Activated CD4-positive, alpha-beta memory T cell treated with anti-CD3 and anti-CD28 coated beads for 36 hours (primary cell): ENCODE measurements around the gene UBAC2. TPM values are rescaled to one million over a fixed set of nuclear protein-coding genes. Genes with fewer than 3 reads are reported as not detected.
A peak's percentile ranks its signal among the peaks of the same experiment; 100 is the strongest.

Experiments
- CTCF ChIA-PET: fragments of 350-600 bp; sonication (Branson Sonifier 250); formaldehyde crosslinking; loops from one replicate; lab custom pipeline; 2021; ENCODE audit warnings: antibody characterized with exemption, inconsistent platforms; lab: Charles Lee
- POLR2A ChIA-PET: fragments of 350-600 bp; sonication (Branson Sonifier 250); formaldehyde crosslinking; loops from one replicate; lab custom pipeline; 2021; ENCODE audit warnings: antibody characterized with exemption; lab: Charles Lee
- DNase-seq: peaks from one replicate; pipeline ENCODE4 v3.0.0-alpha.2; 2020
- H3K27ac Mint-ChIP-seq: one replicate; pipeline ENCODE4 v1.8.0; 2021; ENCODE audit warnings: mixed read lengths
- H3K27me3 Mint-ChIP-seq: one replicate; pipeline ENCODE4 v1.8.0; 2021; ENCODE audit warnings: mixed read lengths
- H3K36me3 Mint-ChIP-seq: one replicate; pipeline ENCODE4 v1.8.0; 2021; ENCODE audit warnings: mixed read lengths
- H3K4me1 Mint-ChIP-seq: one replicate; pipeline ENCODE4 v1.8.0; 2021; ENCODE audit warnings: low read depth, mixed read lengths
- H3K4me3 Mint-ChIP-seq: one replicate; pipeline ENCODE4 v1.8.0; 2021; ENCODE audit warnings: mild to moderate bottlenecking, mixed read lengths
- H3K9me3 Mint-ChIP-seq: one replicate; pipeline ENCODE4 v1.8.0; 2021; ENCODE audit warnings: mixed read lengths
- intact Hi-C: fragments of 100-400 bp; cut with micrococcal nuclease; formaldehyde crosslinking; loops from one replicate; pipeline ENCODE4 v1.15.1; 2023
- total RNA-seq, 2 experiments: library from RNA; stranded (reverse); gene quantifications; one replicate each; pipeline ENCODE4 v1.2.3, GENCODE V29; 2021

The UBAC2 gene
- total RNA-seq, 2 experiments from 2014 or later = 51.8 to 54.5 TPM

GRCh38 chr13:99270518-99270917 lies 69.9 kb downstream of the UBAC2 start:
- Mint-ChIP-seq H3K27me3 (no peaks in the 10 kb centered on the region), H3K27ac (peak overlapping the region; percentile 62), H3K9me3 (peaks cover 9% of the 10 kb centered on the region), H3K4me1 (peaks cover 62% of the 10 kb centered on the region), H3K36me3 (peaks cover 28% of the 10 kb centered on the region), H3K4me3 (no peak overlapping the region)
- ChIA-PET POLR2A (interaction anchor here (0.6 to 3.2 kb wide), 10 partner anchors 11 to 165 kb away, joined by 3 to 26 read pairs (median 6); partner anchors contain the start of gene UBAC2), CTCF (interaction anchor here (0.6 to 11.2 kb wide), 42 partner anchors 10 to 401 kb away, joined by 3 to 271 read pairs (median 10); partner anchors contain the start of genes GPR18, GPR183 and UBAC2)
- intact Hi-C loops = loop anchor here (1.0 to 5.0 kb wide), 3 partner anchors 37 to 387 kb away; partner anchors contain the start of gene GPR183
- no peak for DNase-seq

GRCh38 chr13:99271249-99271648 lies 70.6 kb downstream of the UBAC2 start:
- intact Hi-C loops = loop anchor here (5.0 kb wide), 1 partner anchor 386 kb away; no protein-coding TSS in a partner anchor
- H3K9me3 Mint-ChIP-seq = peaks cover 9% of the 10 kb centered on the region
- H3K4me3 Mint-ChIP-seq = no peak overlapping the region
- H3K27ac Mint-ChIP-seq = no peak overlapping the region
- H3K27me3 Mint-ChIP-seq = no peaks in the 10 kb centered on the region
- POLR2A ChIA-PET = interaction anchor here (1.0 to 3.2 kb wide), 5 partner anchors 10 to 165 kb away, joined by 3 to 26 read pairs (median 4); partner anchors contain the start of genes GPR183 and UBAC2
- H3K4me1 Mint-ChIP-seq = peaks cover 66% of the 10 kb centered on the region
- CTCF ChIA-PET = interaction anchor here (0.8 to 11.2 kb wide), 17 partner anchors 9 to 172 kb away, joined by 3 to 271 read pairs (median 13); partner anchors contain the start of genes GPR18 and GPR183
- no peak for DNase-seq
- H3K36me3 Mint-ChIP-seq = peaks cover 26% of the 10 kb centered on the region

- peaks cover 9% of the 10 kb centered on the region for H3K9me3 Mint-ChIP-seq
- H3K4me3 Mint-ChIP-seq = no peak overlapping the region
- ChIA-PET CTCF (interaction anchor here (4.0 to 11.2 kb wide), 4 partner anchors 11 to 162 kb away, joined by 37 to 271 read pairs (median 82); no protein-coding TSS in a partner anchor), POLR2A (interaction anchor here (1.0 to 1.3 kb wide), 2 partner anchors 34 to 163 kb away, joined by 4 read pairs; partner anchors contain the start of gene GPR183)
- H3K27me3 Mint-ChIP-seq = no peaks in the 10 kb centered on the region
- H3K4me1 Mint-ChIP-seq = peaks cover 76% of the 10 kb centered on the region
- intact Hi-C loops = loop anchor here (5.0 kb wide), 1 partner anchor 385 kb away; no protein-coding TSS in a partner anchor
- peaks cover 24% of the 10 kb centered on the region for H3K36me3 Mint-ChIP-seq
- H3K27ac Mint-ChIP-seq = no peak overlapping the region
- DNase-seq = no peak
These were observed 71.8 kb downstream of the UBAC2 start for GRCh38 chr13:99272481-99272880.

- Mint-ChIP-seq H3K36me3 (peaks cover 23% of the 10 kb centered on the region), H3K27ac (peak overlapping the region; percentile 55), H3K4me3 (no peak overlapping the region), H3K27me3 (no peaks in the 10 kb centered on the region), H3K4me1 (peaks cover 81% of the 10 kb centered on the region), H3K9me3 (peaks cover 9% of the 10 kb centered on the region)
- no peak for DNase-seq
- ChIA-PET POLR2A (no interaction called here), CTCF (interaction anchor here (1.1 to 11.2 kb wide), 2 partner anchors 94 to 162 kb away, joined by 3 to 271 read pairs; no protein-coding TSS in a partner anchor)
- intact Hi-C loops = loop anchor here (5.0 kb wide), 1 partner anchor 384 kb away; no protein-coding TSS in a partner anchor
These were observed 72.5 kb downstream of the UBAC2 start for GRCh38 chr13:99273128-99273527.

- Mint-ChIP-seq H3K9me3 (peaks cover 9% of the 10 kb centered on the region), H3K4me1 (peaks cover 93% of the 10 kb centered on the region), H3K27ac (peak overlapping the region; percentile 44), H3K27me3 (no peaks in the 10 kb centered on the region), H3K36me3 (peaks cover 29% of the 10 kb centered on the region), H3K4me3 (no peak overlapping the region)
- DNase-seq = peak; percentile 72
- intact Hi-C loops = loop anchor here (1.0 to 2.0 kb wide), 2 partner anchors 14 to 21 kb away; no protein-coding TSS in a partner anchor
- CTCF ChIA-PET = interaction anchor here (0.7 to 11.2 kb wide), 13 partner anchors 9 to 160 kb away, joined by 3 to 271 read pairs (median 3); no protein-coding TSS in a partner anchor
- POLR2A ChIA-PET = interaction anchor here (0.6 to 1.9 kb wide), 6 partner anchors 13 to 161 kb away, joined by 3 to 6 read pairs (median 4); partner anchors contain the start of gene UBAC2
These were observed 74.4 kb downstream of the UBAC2 start for GRCh38 chr13:99275093-99275469.

- Mint-ChIP-seq H3K36me3 (peaks cover 28% of the 10 kb centered on the region), H3K27ac (no peak overlapping the region), H3K27me3 (no peaks in the 10 kb centered on the region), H3K4me3 (no peak overlapping the region), H3K9me3 (peaks cover 9% of the 10 kb centered on the region), H3K4me1 (peaks cover 92% of the 10 kb centered on the region)
- intact Hi-C loops = no loop called here
- no peak for DNase-seq
- ChIA-PET POLR2A (no interaction called here), CTCF (interaction anchor here (1.4 to 11.2 kb wide), 3 partner anchors 12 to 158 kb away, joined by 5 to 271 read pairs (median 5); no protein-coding TSS in a partner anchor)
These were observed 76.1 kb downstream of the UBAC2 start for GRCh38 chr13:99276706-99277105.

GRCh38 chr13:99277629-99278028 lies 77.0 kb downstream of the UBAC2 start:
- DNase-seq = no peak
- intact Hi-C loops = no loop called here
- Mint-ChIP-seq H3K4me1 (peaks cover 92% of the 10 kb centered on the region), H3K9me3 (peaks cover 2% of the 10 kb centered on the region), H3K27me3 (no peaks in the 10 kb centered on the region), H3K27ac (no peak overlapping the region), H3K4me3 (no peak overlapping the region), H3K36me3 (peaks cover 19% of the 10 kb centered on the region)
- ChIA-PET CTCF (interaction anchor here (0.7 to 2.3 kb wide), 4 partner anchors 11 to 159 kb away, joined by 4 to 9 read pairs (median 5); no protein-coding TSS in a partner anchor), POLR2A (no interaction called here)

GRCh38 chr13:99278200-99278599 lies 77.5 kb downstream of the UBAC2 start:
- DNase-seq = no peak
- CTCF ChIA-PET = interaction anchor here (0.7 to 2.3 kb wide), 2 partner anchors 12 to 158 kb away, joined by 4 to 9 read pairs; no protein-coding TSS in a partner anchor
- POLR2A ChIA-PET = interaction anchor here (1.5 kb wide), 1 partner anchor 26 kb away, joined by 4 read pairs; no protein-coding TSS in a partner anchor
- no peak overlapping the region for H3K4me3 Mint-ChIP-seq
- no peak overlapping the region for H3K27ac Mint-ChIP-seq
- no peaks in the 10 kb centered on the region for H3K27me3 Mint-ChIP-seq
- peaks cover 15% of the 10 kb centered on the region for H3K36me3 Mint-ChIP-seq
- H3K9me3 Mint-ChIP-seq = no peaks in the 10 kb centered on the region
- intact Hi-C loops = no loop called here
- H3K4me1 Mint-ChIP-seq = peaks cover 93% of the 10 kb centered on the region

GRCh38 chr13:99278843-99279242 lies 78.2 kb downstream of the UBAC2 start:
- intact Hi-C loops = loop anchor here (1.0 kb wide), 1 partner anchor 9 kb away; no protein-coding TSS in a partner anchor
- ChIA-PET CTCF (interaction anchor here (1.4 to 2.3 kb wide), 2 partner anchors 13 to 158 kb away, joined by 6 to 9 read pairs; no protein-coding TSS in a partner anchor), POLR2A (interaction anchor here (1.5 kb wide), 1 partner anchor 25 kb away, joined by 4 read pairs; no protein-coding TSS in a partner anchor)
- no peaks in the 10 kb centered on the region for H3K9me3 Mint-ChIP-seq
- DNase-seq = no peak
- H3K36me3 Mint-ChIP-seq = peaks cover 13% of the 10 kb centered on the region
- no peak overlapping the region for H3K27ac Mint-ChIP-seq
- H3K4me1 Mint-ChIP-seq = peaks cover 89% of the 10 kb centered on the region
- H3K4me3 Mint-ChIP-seq = no peak overlapping the region
- no peaks in the 10 kb centered on the region for H3K27me3 Mint-ChIP-seq

- no peak for DNase-seq
- Mint-ChIP-seq H3K4me3 (no peak overlapping the region), H3K36me3 (peaks cover 13% of the 10 kb centered on the region), H3K27me3 (no peaks in the 10 kb centered on the region), H3K27ac (peak overlapping the region; percentile 20), H3K9me3 (no peaks in the 10 kb centered on the region), H3K4me1 (peaks cover 88% of the 10 kb centered on the region)
- intact Hi-C loops = loop anchor here (1.0 kb wide), 1 partner anchor 9 kb away; no protein-coding TSS in a partner anchor
- ChIA-PET CTCF (interaction anchor here (1.0 to 2.3 kb wide), 5 partner anchors 10 to 157 kb away, joined by 5 to 12 read pairs (median 6); no protein-coding TSS in a partner anchor), POLR2A (interaction anchor here (0.8 to 1.5 kb wide), 4 partner anchors 9 to 24 kb away, joined by 3 to 4 read pairs (median 4); no protein-coding TSS in a partner anchor)
These were observed 79.0 kb downstream of the UBAC2 start for GRCh38 chr13:99279637-99280036.

GRCh38 chr13:99280166-99280565 lies 79.5 kb downstream of the UBAC2 start:
- H3K36me3 Mint-ChIP-seq = peaks cover 8% of the 10 kb centered on the region
- no peak overlapping the region for H3K4me3 Mint-ChIP-seq
- intact Hi-C loops = no loop called here
- CTCF ChIA-PET = interaction anchor here (0.8 to 1.8 kb wide), 7 partner anchors 10 to 156 kb away, joined by 3 to 12 read pairs (median 5); no protein-coding TSS in a partner anchor
- DNase-seq = no peak
- H3K9me3 Mint-ChIP-seq = no peaks in the 10 kb centered on the region
- peak overlapping the region; percentile 20 for H3K27ac Mint-ChIP-seq
- H3K27me3 Mint-ChIP-seq = no peaks in the 10 kb centered on the region
- peaks cover 87% of the 10 kb centered on the region for H3K4me1 Mint-ChIP-seq
- POLR2A ChIA-PET = interaction anchor here (0.8 to 1.4 kb wide), 3 partner anchors 8 to 16 kb away, joined by 3 to 4 read pairs (median 4); no protein-coding TSS in a partner anchor
